Measurements from ENCODE around the gene ADAMTSL1. TPM values are rescaled to one million over a fixed set of nuclear protein-coding genes. Genes with fewer than 3 reads are reported as not detected.

ADAMTSL1 gene
- total and polyA plus RNA-seq, 2 of the 8 experiments (the other 6 are each of a cell fraction or from before 2014, with no cell fraction given), result 0.84 to 1.1 TPM

DNA sequence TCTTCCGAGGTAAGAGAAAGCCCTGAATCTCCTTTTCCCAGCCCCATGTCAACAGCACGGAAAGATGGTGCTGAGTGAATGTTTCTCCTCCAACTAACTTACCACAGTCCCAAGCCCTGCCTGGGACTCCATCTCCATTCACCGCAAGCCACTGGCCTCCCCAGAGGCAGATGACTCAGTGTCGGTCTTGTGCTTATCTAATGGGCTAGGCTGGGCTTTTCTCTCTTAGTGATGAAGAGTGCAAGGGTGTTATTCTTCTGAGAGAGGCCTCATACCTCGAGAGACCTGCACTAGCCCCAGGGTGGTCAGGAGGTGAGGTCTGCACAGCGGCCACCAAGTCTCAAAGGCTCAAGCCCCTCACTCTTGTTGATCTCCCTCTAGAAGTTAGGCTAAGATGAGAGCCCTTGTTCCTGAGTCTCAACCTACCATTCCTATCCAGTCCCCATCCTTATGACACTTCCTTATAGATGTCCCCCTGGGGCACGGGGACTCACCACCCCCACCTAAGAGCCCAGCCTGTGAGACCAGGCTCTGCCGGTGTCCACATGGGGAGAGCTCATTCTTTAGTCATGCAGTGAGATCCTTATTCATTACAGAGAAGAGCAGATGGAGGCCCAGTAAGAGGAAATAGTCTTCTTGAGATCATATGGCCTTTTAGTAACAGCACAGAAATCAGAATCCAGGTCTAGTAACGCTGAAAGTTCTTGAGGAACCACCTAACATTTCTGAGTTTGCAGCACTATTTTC lies 432.1 kb downstream of the ADAMTSL1 start:
- no peak overlapping the region for H2AFZ ChIP-seq (ENCODE audit: low read length)
- no peaks in the 10 kb centered on the region for H3K79me1 ChIP-seq (ENCODE audit: low read depth, low read length)
- H4K20me1 ChIP-seq (replicated peaks in 1 of 2; ENCODE audit: control insufficient read depth in 1 of 2, insufficient read depth in 2 of 2, low read length in 2 of 2), result no peaks in the 10 kb centered on the region
- no peak overlapping the region for H3K27ac ChIP-seq (ENCODE audit: low read depth, low read length)
- H3K4me3 ChIP-seq (ENCODE audit: extremely low read depth in 1 of 4, insufficient read depth in 2 of 4, low read depth in 3 of 4, low read length in 4 of 4), result no peak overlapping the region
- FAIRE-seq, result no peak
- H2AK5ac ChIP-seq (ENCODE audit: low read depth, low read length), result no peak overlapping the region
- H3K4ac ChIP-seq (replicated peaks; ENCODE audit: insufficient read length, low read depth, low read length), result no peak overlapping the region
- no peaks in the 10 kb centered on the region for H3K9me3 ChIP-seq (ENCODE audit: insufficient read depth in 2 of 2, low read depth in 1 of 2, low read length in 1 of 2)
- H4K91ac ChIP-seq (replicated peaks; ENCODE audit: insufficient read length, low read length), result no peak overlapping the region
- DNase-seq (ENCODE audit: low read depth in 1 of 2, low spot score in 2 of 2), result no peak
- no peak overlapping the region for H2BK15ac ChIP-seq (ENCODE audit: low read length)
- H3K9ac ChIP-seq (replicated peaks in 1 of 4; ENCODE audit: extremely low read depth in 1 of 4, low read depth in 3 of 4, low read length in 3 of 4), result no peak overlapping the region
- no peak overlapping the region for H2BK5ac ChIP-seq (ENCODE audit: low read depth, low read length)
- H3K23ac ChIP-seq (ENCODE audit: insufficient read length), result no peak overlapping the region
- H3K23me2 ChIP-seq (ENCODE audit: low read depth, low read length), result no peaks in the 10 kb centered on the region
- peaks cover 3% of the 10 kb centered on the region in 4 experiments; a peak in 5 of 7 replicates for H3K4me1 ChIP-seq (replicated peaks in 1 of 4; ENCODE audit: control insufficient read depth in 3 of 4, insufficient read depth in 4 of 4, low read length in 3 of 4)
- no peaks in the 10 kb centered on the region for H3K36me3 ChIP-seq (ENCODE audit: control insufficient read depth in 2 of 4, insufficient read depth in 4 of 4, low read length in 3 of 4)
- ChIA-PET CTCF (ENCODE audit: partially characterized antibody) (interaction anchor here (0.8 kb wide), 1 partner anchor 22 kb away, joined by 4 read pairs; no protein-coding TSS in a partner anchor), POLR2A (ENCODE audit: partially characterized antibody) (no interaction called here)
- no peak overlapping the region for H3K14ac ChIP-seq (ENCODE audit: insufficient read length)
- no peak overlapping the region for H2BK20ac ChIP-seq (ENCODE audit: low read length)
- no peak overlapping the region for H4K5ac ChIP-seq (ENCODE audit: insufficient read length, low read depth, low read length)
- no peak overlapping the region for H3K18ac ChIP-seq (ENCODE audit: extremely low read depth, low read length)
- WGBS, 2 experiments (ENCODE audit: extremely low coverage in 1 of 2, insufficient coverage in 1 of 2, insufficient read length in 1 of 2, insufficient replicate concordance in 2 of 2, low coverage in 1 of 2, low lambda C conversion rate in 2 of 2, missing lambda C conversion rate in 1 of 2), result 85% methylated on average over 9 of the region's 9 CpGs; no CpG with 5 or more reads in 1 of the 2 experiments
- no peak overlapping the region for H3K4me2 ChIP-seq (ENCODE audit: insufficient read depth in 1 of 2, low read depth in 2 of 2, low read length in 2 of 2)
- H3K27me3 ChIP-seq (replicated peaks in 1 of 4; ENCODE audit: control insufficient read depth in 3 of 4, extremely low read depth in 1 of 4, insufficient read depth in 3 of 4, low read length in 3 of 4), result no peaks in the 10 kb centered on the region; a peak in 1 of 7 replicates
- no peak overlapping the region; the same call in 1 of the 2 replicates for H4K8ac ChIP-seq (ENCODE audit: extremely low read depth, insufficient read depth, low read length)
- H2BK12ac ChIP-seq (ENCODE audit: low read depth, low read length), result no peak overlapping the region
- H2BK120ac ChIP-seq (replicated peaks; ENCODE audit: low read depth, low read length), result no peak overlapping the region
- H3K56ac ChIP-seq (replicated peaks; ENCODE audit: insufficient read length, low read depth, low read length), result no peak overlapping the region
- no peaks in the 10 kb centered on the region for H3K79me2 ChIP-seq (ENCODE audit: control insufficient read depth in 1 of 2, insufficient read depth in 2 of 2, low read length in 2 of 2)
- no peak for TF ChIP-seq EZH2 (IDR thresholded peaks at IDR 0.05; ENCODE audit: low read depth, low read length, severe bottlenecking)
- TF ChIP-seq GTF2F1 (IDR thresholded peaks at IDR 0.05; ENCODE audit: borderline replicate concordance, low read depth, low read length), result no peak
- no peak for TF ChIP-seq POU5F1 (IDR thresholded peaks at IDR 0.05; ENCODE audit: low read depth, low read length)
- TF ChIP-seq FOSL1 (IDR thresholded peaks at IDR 0.05; ENCODE audit: insufficient read depth, low read depth, low read length), result no peak
- TF ChIP-seq SRF (IDR thresholded peaks at IDR 0.05; ENCODE audit: low read depth, low read length), result no peak
- no peak for TF ChIP-seq RNF2 (IDR thresholded peaks at IDR 0.05; ENCODE audit: borderline replicate concordance, low read depth, low read length, missing control alignments, poor library complexity, severe bottlenecking)
- no peak for TF ChIP-seq YY1 (IDR thresholded peaks at IDR 0.05; ENCODE audit: low read depth, low read length)
- no peak for TF ChIP-seq HDAC2 (IDR thresholded peaks at IDR 0.05; ENCODE audit: borderline replicate concordance in 1 of 2, low read depth in 2 of 2, low read length in 2 of 2)
- no peak for TF ChIP-seq EGR1 (IDR thresholded peaks at IDR 0.05; ENCODE audit: borderline replicate concordance, low read depth, low read length)
- TF ChIP-seq JUN (IDR thresholded peaks at IDR 0.05; ENCODE audit: low read depth, low read length), result no peak
- no peak for TF ChIP-seq EP300 (IDR thresholded peaks at IDR 0.05; ENCODE audit: borderline replicate concordance in 1 of 2, low read depth in 2 of 2, low read length in 2 of 2)
- no peak for TF ChIP-seq SIRT6 (IDR thresholded peaks at IDR 0.05; ENCODE audit: low read length)

Measured in H1 (cell line).